ENCODE measurements around the gene PSMC4.

Gene PSMC4

DNA sequence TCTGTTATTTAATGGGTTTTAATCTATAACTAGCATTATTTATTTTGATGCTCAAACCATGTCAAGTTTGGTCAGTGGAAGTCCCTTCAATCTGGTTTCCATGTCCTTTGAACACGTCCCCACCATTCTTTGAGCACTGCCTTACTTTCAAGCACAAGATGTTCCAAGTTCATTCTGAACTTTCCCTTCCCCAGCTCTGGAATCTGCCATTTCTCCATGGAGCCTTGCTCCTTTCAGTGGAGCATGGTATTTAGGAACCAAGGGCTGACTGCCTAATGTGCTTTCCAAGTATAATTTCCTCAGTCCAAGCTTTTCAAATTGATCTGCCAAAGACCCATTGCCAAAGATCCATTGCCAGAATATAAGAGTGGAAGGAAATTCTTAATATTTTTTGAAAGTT is 24.8 kb downstream of the PSMC4 start:
- DNase-seq = no peak

DNA sequence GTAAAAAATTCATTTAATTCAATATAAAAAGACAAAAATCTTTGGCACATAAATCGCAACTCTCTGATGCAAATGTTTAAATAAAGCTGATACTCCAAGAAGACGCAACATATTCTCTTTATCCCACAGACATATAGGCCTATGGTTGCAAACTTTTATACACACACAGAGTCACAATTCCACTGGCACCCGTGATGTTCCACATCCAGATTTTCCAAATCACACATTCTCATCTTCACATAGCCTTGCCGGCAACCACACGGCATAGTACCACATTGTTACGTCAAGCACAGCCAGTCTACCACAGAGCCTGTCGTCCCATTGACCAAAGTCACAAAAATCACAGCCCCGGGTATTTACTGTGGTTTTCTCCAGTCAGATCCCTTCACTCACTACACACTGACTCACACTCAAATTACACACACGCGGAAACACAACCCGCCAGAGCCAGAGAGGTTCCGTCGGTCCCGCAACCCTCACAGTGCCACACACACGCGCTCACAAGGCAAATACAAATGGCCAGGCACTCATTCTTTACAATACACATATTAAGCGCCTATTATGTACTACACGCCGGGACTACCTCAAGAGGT is 25.3 kb downstream of the PSMC4 start:
- DNase-seq = peak; percentile 46

DNA sequence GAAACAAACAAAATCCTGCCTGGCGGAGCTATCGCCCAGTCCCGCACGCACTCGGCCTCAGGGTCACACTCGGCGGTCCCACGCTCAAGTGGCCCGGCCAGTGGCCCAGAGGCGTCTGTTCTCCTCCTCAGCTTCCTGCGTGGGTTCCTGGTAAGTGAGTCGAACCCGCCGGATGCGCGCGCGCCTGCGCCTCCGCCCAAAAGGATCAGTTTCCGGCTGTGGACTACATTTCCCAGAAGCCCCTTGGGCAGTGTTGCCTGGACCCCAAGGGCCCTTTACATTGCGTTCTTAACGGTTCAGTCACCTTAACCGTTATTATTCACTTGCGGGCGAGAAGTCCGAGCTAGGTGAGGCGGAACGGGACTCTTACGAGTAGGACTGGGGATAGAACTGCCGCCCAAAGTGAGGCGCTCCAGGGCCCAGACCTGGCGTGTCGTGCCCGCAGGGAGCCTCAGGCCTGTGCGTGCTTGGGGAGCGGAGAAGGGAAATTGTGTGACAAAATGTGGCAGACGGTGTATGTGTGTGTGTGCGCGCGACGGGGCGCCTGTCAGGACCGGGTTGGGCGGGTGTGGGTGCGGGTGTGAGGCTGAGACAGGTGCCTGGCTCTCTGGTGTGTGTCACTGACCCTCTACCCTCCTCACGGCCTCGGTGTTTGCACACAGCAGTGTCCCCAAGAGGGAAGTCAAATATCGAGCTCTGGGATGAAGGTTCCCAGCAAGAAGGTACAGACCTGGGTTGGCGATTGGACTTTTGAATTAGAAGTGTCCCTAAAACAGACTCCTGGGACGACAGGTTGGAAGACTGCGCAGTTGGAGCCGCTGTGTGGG is 26.1 kb downstream of the PSMC4 start, which contains the start of gene ZNF546:
TSS of gene ZNF546 (plus strand) at position 250 of the 827 bp plus-strand sequence. CDS start 1,267 bp downstream, outside the sequence.
- peak; percentile 92 for DNase-seq

DNA sequence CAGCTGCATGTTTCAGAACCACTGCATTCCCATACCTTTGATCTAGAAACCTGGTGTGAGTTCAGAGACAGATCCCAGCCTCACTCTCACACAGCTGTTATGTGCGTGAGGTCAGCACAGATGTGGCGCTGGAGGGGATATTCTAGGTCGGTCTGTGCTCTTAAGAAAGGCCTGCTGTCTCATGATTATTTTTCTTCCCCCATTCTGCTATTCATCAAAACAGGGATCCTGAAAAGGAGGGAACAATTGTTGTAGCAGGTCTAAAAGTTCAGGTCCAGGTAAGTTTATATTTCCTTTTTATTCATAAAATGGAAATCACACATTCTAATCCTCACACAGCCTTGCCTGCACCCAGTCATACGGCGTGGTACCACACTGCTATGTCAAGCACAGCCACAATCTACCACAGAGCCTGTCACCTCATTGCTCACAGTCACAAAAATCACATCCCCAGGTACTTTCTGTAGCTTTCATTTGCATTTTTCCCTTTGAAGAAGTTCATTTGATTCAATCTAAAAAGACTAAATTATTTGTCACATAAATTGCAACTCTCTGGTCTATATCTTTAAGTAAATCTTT is 26.8 kb downstream of the PSMC4 start:
- no peak for DNase-seq

GRCh38 chr19:39998501-39998900 is 27.5 kb downstream of the PSMC4 start:
- DNase-seq = no peak

GRCh38 chr19:40005691-40006272 is 34.8 kb downstream of the PSMC4 start:
- no peak for DNase-seq

DNA sequence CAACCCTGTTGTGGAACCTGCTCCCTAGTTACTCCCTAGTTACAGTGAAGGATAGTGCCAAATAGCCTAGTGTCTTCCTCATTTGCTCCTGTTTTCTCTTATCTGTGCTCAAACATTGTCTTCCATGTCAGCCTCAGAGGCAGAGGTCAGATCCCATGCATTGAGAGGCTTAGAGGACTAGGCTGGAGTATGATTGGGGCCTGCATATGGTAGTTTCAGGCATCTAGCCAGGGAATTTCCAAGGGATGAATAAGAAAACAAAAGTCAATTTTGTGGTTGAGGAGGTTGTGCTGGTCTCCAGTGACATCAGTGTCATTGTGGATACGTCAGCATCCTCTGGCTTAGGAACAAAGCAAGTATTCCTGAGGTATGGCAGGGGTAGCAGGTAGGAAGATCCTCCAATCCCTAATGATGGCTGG is 35.3 kb downstream of the PSMC4 start:
- DNase-seq = no peak

GRCh38 chr19:40009674-40010073 is 38.7 kb downstream of the PSMC4 start:
- no peak for DNase-seq

- no peak for DNase-seq
Observed at GRCh38 chr19:40013991-40014390, 43.0 kb downstream of the PSMC4 start.

DNA sequence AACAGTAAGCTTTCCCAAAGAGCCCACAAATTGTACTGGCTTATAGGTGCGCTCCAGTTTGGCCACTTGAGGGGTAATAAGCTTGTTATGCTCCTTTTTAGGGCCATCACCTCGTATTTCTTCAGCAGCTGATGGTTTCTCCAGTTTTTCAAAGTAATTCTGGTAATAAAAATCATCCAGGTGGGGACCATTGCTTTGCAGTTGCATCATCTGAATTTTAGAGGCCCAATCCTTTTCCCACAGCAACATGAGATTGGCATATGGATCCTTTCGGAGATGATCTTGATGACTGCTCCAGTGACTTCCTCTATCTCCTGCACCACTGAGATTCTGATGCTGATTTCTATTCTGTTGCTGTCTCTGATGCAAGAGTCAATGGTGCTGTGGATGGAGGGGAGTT is 53.0 kb downstream of the PSMC4 start:
- DNase-seq = no peak

DNA sequence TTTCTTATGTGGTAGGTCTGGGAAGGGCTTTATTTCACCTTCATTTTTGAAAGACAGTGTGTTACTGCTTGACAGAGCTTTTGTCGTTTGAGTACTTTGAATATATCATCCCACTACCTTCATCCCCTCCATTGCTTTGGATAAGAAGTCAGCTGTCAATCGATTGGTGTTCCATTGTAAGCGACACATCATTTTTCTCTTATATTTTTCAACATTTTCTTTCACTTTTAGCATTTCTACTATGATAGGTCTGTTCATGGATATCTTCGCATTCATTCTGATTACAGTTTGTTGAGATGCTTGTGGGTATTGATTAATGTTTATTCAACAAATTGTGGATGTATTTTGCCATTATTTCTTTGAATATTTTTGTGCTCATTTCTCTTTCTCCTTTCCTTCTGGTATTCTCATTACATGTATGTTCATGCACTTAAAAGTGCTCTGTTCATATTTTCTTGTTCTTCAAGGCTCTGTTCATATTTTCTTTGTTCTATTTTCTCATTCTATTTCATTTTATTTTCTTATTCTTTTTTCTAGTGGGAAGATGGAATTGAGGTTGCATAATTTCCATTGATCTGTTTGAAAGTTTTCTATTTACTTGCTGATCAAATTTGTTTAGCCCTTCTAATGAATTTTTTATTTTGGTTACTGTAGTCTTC is 55.1 kb downstream of the PSMC4 start:
- DNase-seq = no peak

- DNase-seq = no peak
Observed at GRCh38 chr19:40026597-40026970, 55.6 kb downstream of the PSMC4 start.

All from activated CD8-positive, alpha-beta memory T cell treated with anti-CD3 and anti-CD28 coated beads, Interleukin-2, amount 50 U/mL, for 4 hours (primary cell).